Fibroblast of lung (primary cell): ENCODE measurements around the gene ATXN8OS. TPM values are rescaled to one million over a fixed set of nuclear protein-coding genes. Genes with fewer than 3 reads are reported as not detected.

ENCODE experiments used
- DNase-seq, 2 donors: peaks; one replicate each; pipeline versions ENCODE4 v3.0.0 to v3.0.0-alpha.2; 2010; ENCODE audit warnings: low read depth in 2 of 2
- H2AFZ ChIP-seq: 2 replicates; pipeline ENCODE4 v1.5.1; 2012; ENCODE audit warnings: low read length, control low read depth, inconsistent platforms
- H3K27ac ChIP-seq: 2 replicates; pipeline ENCODE4 v1.5.1; 2011; ENCODE audit warnings: low read length, control low read depth; ENCODE audit not compliant: insufficient read depth
- H3K27me3 ChIP-seq: 2 replicates; pipeline ENCODE4 v1.5.1; 2011; ENCODE audit warnings: mild to moderate bottlenecking, low read length; ENCODE audit not compliant: control insufficient read depth, insufficient read depth
- H3K36me3 ChIP-seq: 2 replicates; pipeline ENCODE4 v1.5.1; 2011; ENCODE audit warnings: low read length; ENCODE audit not compliant: control insufficient read depth, insufficient read depth
- H3K4me1 ChIP-seq: 2 replicates; pipeline ENCODE4 v1.5.1; 2011; ENCODE audit warnings: low read length; ENCODE audit not compliant: control insufficient read depth, insufficient read depth; ENCODE audit errors: extremely low read depth
- H3K4me2 ChIP-seq: 2 replicates; pipeline ENCODE4 v1.5.1; 2011; ENCODE audit warnings: low read length, control low read depth; ENCODE audit not compliant: insufficient read depth; ENCODE audit errors: extremely low read depth
- H3K4me3 ChIP-seq, 4 experiments: fragments of 200-600 bp in 1 of 4; sonication (generic) in 1 of 4; replicated peaks in 1 of 4; 2 replicates each; pipeline ENCODE4 v1.5.1; 2011 to 2016; ENCODE audit warnings: low read length in 4 of 4, low read depth in 3 of 4, mild to moderate bottlenecking in 3 of 4, control low read depth in 2 of 4, inconsistent platforms in 1 of 4, mixed read lengths in 1 of 4; ENCODE audit not compliant: insufficient read depth in 1 of 4; ENCODE audit errors: control extremely low read depth in 1 of 4
- H3K79me2 ChIP-seq: 2 replicates; pipeline ENCODE4 v1.5.1; 2012; ENCODE audit warnings: mild to moderate bottlenecking, low read length, inconsistent platforms; ENCODE audit not compliant: control insufficient read depth, insufficient read depth
- H3K9ac ChIP-seq: 2 replicates; pipeline ENCODE4 v1.5.1; 2011; ENCODE audit warnings: mild to moderate bottlenecking, low read length, control low read depth; ENCODE audit not compliant: insufficient read depth
- H3K9me3 ChIP-seq: 2 replicates; pipeline ENCODE4 v1.5.1; 2012; ENCODE audit warnings: low read depth, low read length; ENCODE audit not compliant: control insufficient read depth, insufficient read depth
- H4K20me1 ChIP-seq: 2 replicates; pipeline ENCODE4 v1.5.1; 2011; ENCODE audit warnings: low read length; ENCODE audit not compliant: control insufficient read depth, insufficient read depth; ENCODE audit errors: extremely low read depth
- CTCF ChIP-seq, 2 donors: IDR thresholded peaks in 1 of 2; conservative IDR thresholded peaks in 1 of 2; 1 replicate in 1 of 2; 2 replicates in 1 of 2; pipeline ENCODE4 v1.5.1; 2011 to 2012; ENCODE audit warnings: low read length in 2 of 2, control low read depth in 1 of 2, inconsistent platforms in 1 of 2, low read depth in 1 of 2, mild to moderate bottlenecking in 1 of 2
- EZH2 ChIP-seq: IDR thresholded peaks from 2 replicates; pipeline ENCODE4 v1.5.1; 2012; ENCODE audit warnings: low read length, control low read depth, mild to moderate bottlenecking; ENCODE audit errors: missing control alignments
- polyA minus RNA-seq: library from RNA; depleted of rRNA, polyadenylated mRNA; stranded (reverse); fragments of >200 nt; gene quantifications from 2 replicates; pipeline ENCODE4 v1.2.3, GENCODE V29; 2011; ENCODE audit warnings: low replicate concordance
- polyA plus RNA-seq, 2 donors: library from polyadenylated mRNA; depleted of rRNA in 1 of 2; stranded (reverse) in 1 of 2; unstranded in 1 of 2; fragments of >200 nt; gene quantifications; 2 replicates each; pipeline ENCODE4 v1.2.1, GENCODE V29; 2011 to 2012; ENCODE audit warnings: missing spikeins in 1 of 2
- total RNA-seq: library from RNA; depleted of rRNA; stranded (reverse); fragments of >200 nt; gene quantifications from 2 replicates; pipeline ENCODE4 v1.2.1, GENCODE V29; 2014

The ATXN8OS gene
- total RNA-seq, result not detected in 2 replicates
- not detected in 2 replicates for polyA plus RNA-seq
- not detected in 2 replicates for polyA plus RNA-seq (2012)
- not detected in 2 replicates for polyA minus RNA-seq

- Histone ChIP-seq H3K4me2 (no peak within 1 kb of the TSS), H3K4me3 (no peak within 1 kb of the TSS), H3K9me3 (no peaks in the 10 kb centered on the region), H3K4me1 (no peaks in the 10 kb centered on the region), H3K9ac (no peak within 1 kb of the TSS), H3K27me3 (no peaks in the 10 kb centered on the region), H4K20me1 (no peaks in the 10 kb centered on the region), H3K27ac (no peak within 1 kb of the TSS), H2AFZ (no peak within 1 kb of the TSS), H3K36me3 (no peaks in the 10 kb centered on the region), H3K79me2 (no peaks in the 10 kb centered on the region)
- DNase-seq, result peak in 1 of 2 donors; percentile 3
- no peak for TF ChIP-seq CTCF (conservative IDR thresholded peaks at IDR 0.05 in 1 of 2, IDR thresholded peaks at IDR 0.05 in 1 of 2; ENCODE audit: low read depth in 1 of 2, low read length in 2 of 2)
- TF ChIP-seq EZH2, result no peak
Observed at GRCh38 chr13:70107498-70108281, at the start of gene ATXN8OS. TSS of gene ATXN8OS (plus strand) at chr13:70107826.

DNA sequence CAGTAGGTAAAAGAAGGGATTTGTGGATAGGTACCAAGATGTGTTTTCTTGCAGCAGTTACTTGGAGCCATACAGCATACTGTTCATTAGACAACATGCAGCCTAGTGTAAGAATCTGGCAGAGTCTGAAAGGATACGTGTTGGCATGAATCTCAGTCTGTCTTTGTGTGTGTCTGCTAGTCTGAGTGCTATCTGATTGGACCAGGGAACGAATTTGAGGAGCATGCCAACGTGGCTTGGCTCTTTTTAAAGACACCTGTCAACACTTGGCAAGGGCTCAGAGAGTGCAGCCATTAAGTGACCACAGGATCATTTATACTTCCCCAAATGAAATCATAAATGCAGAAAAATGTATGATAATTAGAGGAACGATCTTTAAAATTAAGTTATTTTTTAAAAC, 27.6 kb upstream of the ATXN8OS start:
- Histone ChIP-seq H3K36me3 (no peaks in the 10 kb centered on the region), H3K4me2 (no peak overlapping the region), H3K4me1 (no peaks in the 10 kb centered on the region), H3K4me3 (no peak overlapping the region), H3K9me3 (no peaks in the 10 kb centered on the region), H3K9ac (no peak overlapping the region), H2AFZ (no peak overlapping the region), H3K27ac (no peak overlapping the region), H4K20me1 (no peaks in the 10 kb centered on the region), H3K79me2 (no peaks in the 10 kb centered on the region), H3K27me3 (no peaks in the 10 kb centered on the region)
- peak in 1 of 2 donors; percentile 0 for DNase-seq
- no peak for TF ChIP-seq EZH2
- no peak for TF ChIP-seq CTCF (conservative IDR thresholded peaks at IDR 0.05 in 1 of 2, IDR thresholded peaks at IDR 0.05 in 1 of 2; ENCODE audit: low read depth in 1 of 2, low read length in 2 of 2)

DNA sequence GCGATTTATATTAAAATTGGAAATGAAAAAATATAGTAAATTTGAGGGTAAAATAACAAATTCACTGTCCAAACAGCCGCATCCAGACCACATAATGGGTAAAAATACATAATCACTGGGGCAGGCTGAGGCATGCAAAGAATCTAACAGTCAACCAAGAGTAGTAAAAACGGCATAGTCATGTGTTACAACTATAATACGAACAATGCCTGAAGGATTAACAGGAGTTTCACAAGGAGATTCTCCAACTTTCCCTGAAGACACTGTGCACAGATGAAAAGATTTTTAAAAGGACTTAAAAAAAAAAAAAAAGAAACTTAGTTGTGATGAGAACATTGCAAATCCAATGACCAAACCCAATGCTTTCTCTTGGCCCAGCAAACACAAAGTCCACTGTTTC, 20.4 kb upstream of the ATXN8OS start:
- H3K36me3 ChIP-seq, result no peaks in the 10 kb centered on the region
- H3K79me2 ChIP-seq, result no peaks in the 10 kb centered on the region
- no peaks in the 10 kb centered on the region for H3K9me3 ChIP-seq
- no peak overlapping the region for H3K9ac ChIP-seq
- no peak for DNase-seq
- no peaks in the 10 kb centered on the region for H3K4me1 ChIP-seq
- H3K27ac ChIP-seq, result no peak overlapping the region
- TF ChIP-seq CTCF (conservative IDR thresholded peaks at IDR 0.05 in 1 of 2, IDR thresholded peaks at IDR 0.05 in 1 of 2; ENCODE audit: low read depth in 1 of 2, low read length in 2 of 2) (no peak), EZH2 (no peak)
- H2AFZ ChIP-seq, result no peak overlapping the region
- H3K27me3 ChIP-seq, result no peaks in the 10 kb centered on the region
- H3K4me2 ChIP-seq, result no peak overlapping the region
- no peaks in the 10 kb centered on the region for H4K20me1 ChIP-seq
- H3K4me3 ChIP-seq, result no peak overlapping the region
